ENCODE data around the gene RNF11.
"Not testable (repeated sequence)": the region's sequence is repeated elsewhere in the genome, so short reads cannot be mapped to it uniquely, and the experiment has no call there.

Gene RNF11

GRCh38 chr1:51228471-51228870 is 7.6 kb upstream of the RNF11 start:
- DNase-seq = not testable (repeated sequence)

GRCh38 chr1:51230501-51231078 is 5.5 kb upstream of the RNF11 start:
- DNase-seq = no peak

GRCh38 chr1:51231120-51231519 is 5.0 kb upstream of the RNF11 start:
- no peak for DNase-seq

- DNase-seq = no peak
Measured at GRCh38 chr1:51231896-51232295, 4.2 kb upstream of the RNF11 start.

- not testable (repeated sequence) for DNase-seq
Measured at GRCh38 chr1:51234236-51234635, 1.8 kb upstream of the RNF11 start.

GRCh38 chr1:51234721-51235425 is 1.2 kb upstream of the RNF11 start:
- DNase-seq = peak; percentile 72

GRCh38 chr1:51236531-51237350 is 668 bp downstream of the RNF11 start:
- peak; percentile 59 for DNase-seq

- no peak for DNase-seq
Measured at GRCh38 chr1:51237351-51238033, 1.4 kb downstream of the RNF11 start.

GRCh38 chr1:51238034-51238403 is 1.9 kb downstream of the RNF11 start:
- no peak for DNase-seq

GRCh38 chr1:51240084-51240483 is 4.0 kb downstream of the RNF11 start:
- DNase-seq = no peak

GRCh38 chr1:51241119-51241518 is 5.0 kb downstream of the RNF11 start:
- DNase-seq = no peak

GRCh38 chr1:51242546-51242945 is 6.5 kb downstream of the RNF11 start:
- DNase-seq = no peak

- DNase-seq = no peak
Measured at GRCh38 chr1:51247022-51247421, 10.9 kb downstream of the RNF11 start.

- no peak for DNase-seq
Measured at GRCh38 chr1:51247499-51247898, 11.4 kb downstream of the RNF11 start.

GRCh38 chr1:51249445-51249844 is 13.4 kb downstream of the RNF11 start:
- no peak for DNase-seq

- not testable (repeated sequence) for DNase-seq
Measured at GRCh38 chr1:51250729-51251128, 14.7 kb downstream of the RNF11 start.

GRCh38 chr1:51251165-51251564 is 15.1 kb downstream of the RNF11 start:
- not testable (repeated sequence) for DNase-seq

GRCh38 chr1:51252366-51252765 is 16.3 kb downstream of the RNF11 start:
- DNase-seq = no peak

- no peak for DNase-seq
Measured at GRCh38 chr1:51253691-51254090, 17.6 kb downstream of the RNF11 start.

GRCh38 chr1:51255331-51255730 is 19.3 kb downstream of the RNF11 start:
- no peak for DNase-seq

GRCh38 chr1:51263147-51263877 is 27.2 kb downstream of the RNF11 start:
- no peak for DNase-seq

GRCh38 chr1:51264451-51264850 is 28.4 kb downstream of the RNF11 start:
- DNase-seq = no peak

- DNase-seq = no peak
Measured at GRCh38 chr1:51265618-51266017, 29.5 kb downstream of the RNF11 start.
